ENCODE data around the gene MAN1A1. TPM values are rescaled to one million over a fixed set of nuclear protein-coding genes. Genes with fewer than 3 reads are reported as not detected.
A peak's percentile ranks its signal among the peaks of the same experiment; 100 is the strongest.

The MAN1A1 gene
- total RNA-seq, 4 donors from 2014 or later = 6.3 to 92.3 (median 22.4) TPM

- no peak for DNase-seq
These were observed 220.2 kb downstream of the MAN1A1 start for GRCh38 chr6:119129148-119129967.

GRCh38 chr6:119128252-119128912, 221.2 kb downstream of the MAN1A1 start:
- no peak for TF ChIP-seq CTCF (IDR thresholded peaks at IDR 0.05)
- peaks cover 0 to 14% (median 9%) of the 10 kb centered on the region in 3 donors for H3K4me1 ChIP-seq
- H3K36me3 ChIP-seq = no peaks in the 10 kb centered on the region
- WGBS, 2 donors = 74 to 84% methylated on average over 2 of the region's 2 CpGs
- no peak overlapping the region for H3K27ac ChIP-seq
- DNase-seq = no peak
- intact Hi-C loops (cut with DNase I) = no loop called here
- no peaks in the 10 kb centered on the region for H3K9me3 ChIP-seq
- H3K4me3 ChIP-seq = no peak overlapping the region
- no peaks in the 10 kb centered on the region for H3K27me3 ChIP-seq

More at GRCh38 chr6:119129148-119129967, 220.2 kb downstream of the MAN1A1 start:
- Histone ChIP-seq H3K36me3 (no peaks in the 10 kb centered on the region), H3K4me3 (no peak overlapping the region), H3K9me3 (no peaks in the 10 kb centered on the region), H3K4me1 (peaks cover 0 to 14% (median 9%) of the 10 kb centered on the region in 3 donors), H3K27me3 (no peaks in the 10 kb centered on the region), H3K27ac (no peak overlapping the region)
- TF ChIP-seq POLR2A (IDR thresholded peaks at IDR 0.05) (no peak), CTCF (IDR thresholded peaks at IDR 0.05) (peak; percentile 58 to 93 (median 76))
- intact Hi-C loops (cut with DNase I) = no loop called here
- WGBS, 2 donors = 15 to 18% methylated on average over 4 of the region's 4 CpGs

GRCh38 chr6:119127627-119128026, 221.9 kb downstream of the MAN1A1 start:
- no peak overlapping the region for H3K27ac ChIP-seq
- H3K4me1 ChIP-seq = peaks cover 0 to 14% (median 9%) of the 10 kb centered on the region in 3 donors
- H3K4me3 ChIP-seq = no peak overlapping the region
- no peak for DNase-seq
- 83 to 92% methylated on average over 1 of the region's 1 CpG for WGBS, 2 donors
- H3K9me3 ChIP-seq = no peaks in the 10 kb centered on the region
- no peaks in the 10 kb centered on the region for H3K36me3 ChIP-seq
- H3K27me3 ChIP-seq = no peaks in the 10 kb centered on the region
- intact Hi-C loops (cut with DNase I) = no loop called here
- TF ChIP-seq CTCF (IDR thresholded peaks at IDR 0.05) (no peak), POLR2A (IDR thresholded peaks at IDR 0.05) (no peak)

Small RNAs within 50 kb of the gene (small RNA-seq; reads per million reads assigned to genes)
- gene AL022722.2 = 0 reads per million in 4 donors
- 0 reads per million in 4 donors for gene RNU6-194P

Measured in esophagus squamous epithelium (tissue), 5 donors.